Prostate gland (tissue), 1 donor: ENCODE results near the gene MXRA8.

Source experiments
- POLR2A ChIP-seq: fragments of 450-650 bp; IDR thresholded peaks from one replicate; pipeline ENCODE4 v1.6.1; 2016; ENCODE audit warnings: antibody characterized with exemption, mild to moderate bottlenecking
- POLR2AphosphoS5 ChIP-seq: sonication (generic); formaldehyde crosslinking; IDR thresholded peaks from one replicate; pipeline ENCODE4 v1.6.1; 2017; ENCODE audit warnings: antibody characterized with exemption

DNA sequence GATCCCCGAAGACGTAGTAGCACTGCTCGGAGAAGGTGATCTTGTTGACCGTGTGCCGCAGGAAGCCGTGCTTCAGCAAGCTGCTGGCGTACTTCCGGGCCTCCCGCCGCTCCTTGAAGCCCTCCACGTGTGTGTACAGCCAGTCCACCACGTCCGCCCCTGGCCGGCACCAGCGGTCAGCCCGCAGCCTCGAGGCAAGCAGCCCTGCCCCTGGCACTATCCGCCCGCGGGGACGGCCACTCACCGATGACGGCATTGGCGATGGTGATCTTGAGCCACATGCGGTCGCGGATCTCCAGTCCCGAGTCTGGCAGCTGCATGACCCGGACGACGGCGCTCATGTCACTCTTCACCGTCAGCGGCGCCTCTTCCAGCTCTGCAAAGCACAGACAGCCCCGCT lies 20.1 kb downstream of the MXRA8 start:
- TF ChIP-seq POLR2AphosphoS5 = no peak
- TF ChIP-seq POLR2A = no peak
